GM19239 (cell line): ENCODE results near the gene DLG3.

Experiments used
- DNase-seq: peaks from one replicate; pipeline ENCODE4 v3.0.0; 2011; ENCODE audit warnings: low spot score; ENCODE audit not compliant: insufficient read length
- FAIRE-seq: peaks from 2 replicates; lab custom pipeline; 2011; peaks lifted over from hg19 to GRCh38; lab: Jason Lieb, UNC

DLG3 gene

GRCh38 chrX:70476166-70476933 is 31.7 kb downstream of the DLG3 start:
- FAIRE-seq (no peak), DNase-seq (no peak)

- DNase-seq = no peak
These were observed 32.5 kb downstream of the DLG3 start for GRCh38 chrX:70476934-70477733.

GRCh38 chrX:70477734-70478075 is 33.1 kb downstream of the DLG3 start:
- DNase-seq (no peak), FAIRE-seq (no peak)

More at GRCh38 chrX:70476934-70477733, 32.5 kb downstream of the DLG3 start:
- FAIRE-seq = no peak

GRCh38 chrX:70478526-70479245 is 34.1 kb downstream of the DLG3 start:
- FAIRE-seq (no peak), DNase-seq (no peak)

GRCh38 chrX:70479247-70479921 is 34.7 kb downstream of the DLG3 start:
- DNase-seq (no peak), FAIRE-seq (no peak)

GRCh38 chrX:70479922-70480659 is 35.5 kb downstream of the DLG3 start:
- DNase-seq = no peak
- FAIRE-seq = no peak

GRCh38 chrX:70480660-70481018 is 36.0 kb downstream of the DLG3 start:
- FAIRE-seq (no peak), DNase-seq (no peak)

- DNase-seq (no peak), FAIRE-seq (no peak)
These were observed 37.0 kb downstream of the DLG3 start for GRCh38 chrX:70481471-70482270.

GRCh38 chrX:70482300-70482699 is 37.7 kb downstream of the DLG3 start:
- FAIRE-seq = no peak
- DNase-seq = no peak

- DNase-seq = no peak
- FAIRE-seq = no peak
These were observed 40.8 kb downstream of the DLG3 start for GRCh38 chrX:70485466-70485865.

GRCh38 chrX:70488856-70489255 is 44.2 kb downstream of the DLG3 start:
- FAIRE-seq = no peak
- no peak for DNase-seq

- DNase-seq = no peak
- FAIRE-seq = no peak
These were observed 49.8 kb downstream of the DLG3 start for GRCh38 chrX:70494441-70494840.

- FAIRE-seq (no peak), DNase-seq (no peak)
These were observed 51.9 kb downstream of the DLG3 start for GRCh38 chrX:70496491-70496890.

GRCh38 chrX:70497026-70497425 is 52.4 kb downstream of the DLG3 start:
- FAIRE-seq (no peak), DNase-seq (no peak)

GRCh38 chrX:70498129-70498528 is 53.5 kb downstream of the DLG3 start:
- no peak for FAIRE-seq
- no peak for DNase-seq

- no peak for DNase-seq
- FAIRE-seq = peak; percentile 8
These were observed 56.2 kb downstream of the DLG3 start for GRCh38 chrX:70500826-70501225.

GRCh38 chrX:70504772-70505450 is 60.3 kb downstream of the DLG3 start:
- no peak for DNase-seq
- FAIRE-seq = no peak

- FAIRE-seq = no peak
These were observed 60.8 kb downstream of the DLG3 start for GRCh38 chrX:70505451-70505841.

More at GRCh38 chrX:70505451-70505841, 60.8 kb downstream of the DLG3 start:
- no peak for DNase-seq
